Activated effector memory CD4-positive, alpha-beta T cell treated with Interleukin-2 at 50 U/mL for 16 hours (primary cell): Measurements from ENCODE around the gene SIRT5.

Experiments used
- DNase-seq: peaks from one replicate; pipeline ENCODE4 v3.0.0-alpha.2; 2020

The SIRT5 gene

GRCh38 chr6:13638014-13638413 is 63.6 kb downstream of the SIRT5 start:
- no peak for DNase-seq

- DNase-seq, result no peak
Observed at GRCh38 chr6:13638626-13639025, 64.2 kb downstream of the SIRT5 start.

- DNase-seq, result no peak
Observed at GRCh38 chr6:13641315-13641714, 66.9 kb downstream of the SIRT5 start.

GRCh38 chr6:13643125-13643524 is 68.7 kb downstream of the SIRT5 start:
- DNase-seq, result no peak

GRCh38 chr6:13648850-13649249 is 74.4 kb downstream of the SIRT5 start:
- no peak for DNase-seq

GRCh38 chr6:13649393-13649792 is 75.0 kb downstream of the SIRT5 start:
- no peak for DNase-seq

GRCh38 chr6:13653296-13653695 is 78.9 kb downstream of the SIRT5 start:
- no peak for DNase-seq

- no peak for DNase-seq
Observed at GRCh38 chr6:13654496-13654895, 80.1 kb downstream of the SIRT5 start.

GRCh38 chr6:13655700-13656099 is 81.3 kb downstream of the SIRT5 start:
- no peak for DNase-seq

GRCh38 chr6:13660273-13660672 is 85.9 kb downstream of the SIRT5 start:
- no peak for DNase-seq

- DNase-seq, result no peak
Observed at GRCh38 chr6:13660893-13661292, 86.5 kb downstream of the SIRT5 start.

- no peak for DNase-seq
Observed at GRCh38 chr6:13661647-13662046, 87.2 kb downstream of the SIRT5 start.

- DNase-seq, result no peak
Observed at GRCh38 chr6:13662651-13663334, 88.4 kb downstream of the SIRT5 start.

GRCh38 chr6:13663986-13664385 is 89.6 kb downstream of the SIRT5 start:
- no peak for DNase-seq
